ENCODE measurements around the gene CYP1A2. TPM values are rescaled to one million over a fixed set of nuclear protein-coding genes. Genes with fewer than 3 reads are reported as not detected.
A peak's percentile ranks its signal among the peaks of the same experiment; 100 is the strongest.
"Not testable (repeated sequence)": the region's sequence is repeated elsewhere in the genome, so short reads cannot be mapped to it uniquely, and the experiment has no call there.

CYP1A2 gene
- total RNA-seq, 1 donor from 2014 or later: not detected

GRCh38 chr15:74783072-74783807 is 34.6 kb downstream of the CYP1A2 start:
- Mint-ChIP-seq H3K36me3 (ENCODE audit: low read depth) (no peaks in the 10 kb centered on the region), H3K4me1 (peaks cover 66% of the 10 kb centered on the region), H3K27me3 (ENCODE audit: low read depth) (peaks cover 3% of the 10 kb centered on the region), H3K9me3 (no peaks in the 10 kb centered on the region), H3K4me3 (peak overlapping the region; percentile 89), H3K27ac (ENCODE audit: unreplicated experiment) (peak overlapping the region; percentile 81)
- TF ChIP-seq CTCF (conservative IDR thresholded peaks at IDR 0.05): no peak
- DNase-seq (ENCODE audit: low read depth, low spot score): no peak

- Mint-ChIP-seq H3K4me1 (peaks cover 66% of the 10 kb centered on the region), H3K27me3 (ENCODE audit: low read depth) (peaks cover 3% of the 10 kb centered on the region), H3K9me3 (no peaks in the 10 kb centered on the region), H3K36me3 (ENCODE audit: low read depth) (no peaks in the 10 kb centered on the region), H3K27ac (ENCODE audit: unreplicated experiment) (peak overlapping the region; percentile 57), H3K4me3 (peak overlapping the region; percentile 89)
- DNase-seq (ENCODE audit: low read depth, low spot score): no peak
- no peak for TF ChIP-seq CTCF (conservative IDR thresholded peaks at IDR 0.05)
Observed at GRCh38 chr15:74783808-74784175, 35.1 kb downstream of the CYP1A2 start.

- peak overlapping the region; percentile 84 for H3K4me3 Mint-ChIP-seq
- no peak for TF ChIP-seq CTCF (conservative IDR thresholded peaks at IDR 0.05)
- no peak overlapping the region for H3K27ac Mint-ChIP-seq (ENCODE audit: unreplicated experiment)
- peaks cover 64% of the 10 kb centered on the region for H3K4me1 Mint-ChIP-seq
- peaks cover 3% of the 10 kb centered on the region for H3K27me3 Mint-ChIP-seq (ENCODE audit: low read depth)
- H3K36me3 Mint-ChIP-seq (ENCODE audit: low read depth): no peaks in the 10 kb centered on the region
- H3K9me3 Mint-ChIP-seq: no peaks in the 10 kb centered on the region
- DNase-seq (ENCODE audit: low read depth, low spot score): no peak
Observed at GRCh38 chr15:74784426-74785193, 36.0 kb downstream of the CYP1A2 start.

GRCh38 chr15:74785194-74786032 is 36.8 kb downstream of the CYP1A2 start:
- DNase-seq (ENCODE audit: low read depth, low spot score): no peak
- Mint-ChIP-seq H3K27ac (ENCODE audit: unreplicated experiment) (no peak overlapping the region), H3K27me3 (ENCODE audit: low read depth) (peaks cover 3% of the 10 kb centered on the region), H3K4me1 (peaks cover 61% of the 10 kb centered on the region), H3K4me3 (peak overlapping the region; percentile 84), H3K36me3 (ENCODE audit: low read depth) (no peaks in the 10 kb centered on the region), H3K9me3 (no peaks in the 10 kb centered on the region)
- TF ChIP-seq CTCF (conservative IDR thresholded peaks at IDR 0.05): no peak

GRCh38 chr15:74786081-74786480 is 37.4 kb downstream of the CYP1A2 start:
- H3K9me3 Mint-ChIP-seq; DNase-seq (ENCODE audit: low read depth, low spot score); H3K27ac Mint-ChIP-seq (ENCODE audit: unreplicated experiment); H3K36me3 Mint-ChIP-seq (ENCODE audit: low read depth); H3K27me3 Mint-ChIP-seq (ENCODE audit: low read depth): not testable (repeated sequence)
- Mint-ChIP-seq H3K4me3 (peak overlapping the region; percentile 57), H3K4me1 (peaks cover 61% of the 10 kb centered on the region)
